K562 (cell line): ENCODE results near the gene VWA8. TPM values are rescaled to one million over a fixed set of nuclear protein-coding genes. Genes with fewer than 3 reads are reported as not detected.

Source experiments
- ATF7 ChIP-seq: fragments of 450-650 bp; IDR thresholded peaks from 2 replicates; pipeline ENCODE4 v1.7.1; 2014; ENCODE audit warnings: mild to moderate bottlenecking, moderate library complexity
- CREBBP ChIP-seq: IDR thresholded peaks from one replicate; pipeline ENCODE4 v1.6.1; 2012; ENCODE audit warnings: low read depth, mild to moderate bottlenecking, control low read depth, inconsistent platforms, low read length
- GABPB1 ChIP-seq: sonication (generic); formaldehyde crosslinking; IDR thresholded peaks from 2 replicates; pipeline ENCODE4 v1.8.0; 2022; ENCODE audit warnings: mild to moderate bottlenecking, missing genetic modification reagents
- polyA plus RNA-seq, 8 experiments: library from polyadenylated mRNA; depleted of rRNA in 4 of 8; stranded (reverse) in 5 of 8; unstranded in 3 of 8; fragments of >200 nt; fragmentation: Nextera tagmentation in 2 of 8; fragmentation: Illumina TruSeq in 1 of 8; extraction: Ambion mirVana in 2 of 8; extraction: Trizol in 1 of 8; gene quantifications; 2 replicates each; pipeline versions ENCODE4 v1.2.1 to v1.2.3, GENCODE V29; 2011 to 2014; ENCODE audit warnings: inconsistent platforms in 1 of 8, missing spikeins in 1 of 8
- total RNA-seq, 7 experiments: library from RNA; depleted of rRNA in 6 of 7; stranded (reverse); fragments of >200 nt in 6 of 7; fragmentation: Illumina TruSeq in 2 of 7; extraction: Trizol in 2 of 7; gene quantifications; 2 replicates each; pipeline versions ENCODE4 v1.2.1 to v1.2.3, GENCODE V29; 2011 to 2021; ENCODE audit warnings: low replicate concordance in 1 of 7
- TF ChIP-seq, protein P1 (sequence below), 2 experiments: fragments of 450-650 bp in 1 of 2; IDR thresholded peaks; 2 replicates each; pipeline ENCODE4 v1.6.1; 2011 to 2017; ENCODE audit warnings: low read depth in 2 of 2, antibody characterized with exemption in 1 of 2, borderline replicate concordance in 1 of 2, low read length in 1 of 2, mild to moderate bottlenecking in 1 of 2, mixed read lengths in 1 of 2; ENCODE audit not compliant: control insufficient read depth in 1 of 2
- TF ChIP-seq, protein P2 (sequence below): fragments of 450-650 bp; IDR thresholded peaks from 2 replicates; pipeline ENCODE4 v1.6.1; 2016; ENCODE audit warnings: low read depth

VWA8 gene
- total and polyA plus RNA-seq, 9 of the 15 experiments (the other 6 are each of a cell fraction or from before 2014, with no cell fraction given), result 2.1 to 18.5 (median 13.3) TPM

DNA sequence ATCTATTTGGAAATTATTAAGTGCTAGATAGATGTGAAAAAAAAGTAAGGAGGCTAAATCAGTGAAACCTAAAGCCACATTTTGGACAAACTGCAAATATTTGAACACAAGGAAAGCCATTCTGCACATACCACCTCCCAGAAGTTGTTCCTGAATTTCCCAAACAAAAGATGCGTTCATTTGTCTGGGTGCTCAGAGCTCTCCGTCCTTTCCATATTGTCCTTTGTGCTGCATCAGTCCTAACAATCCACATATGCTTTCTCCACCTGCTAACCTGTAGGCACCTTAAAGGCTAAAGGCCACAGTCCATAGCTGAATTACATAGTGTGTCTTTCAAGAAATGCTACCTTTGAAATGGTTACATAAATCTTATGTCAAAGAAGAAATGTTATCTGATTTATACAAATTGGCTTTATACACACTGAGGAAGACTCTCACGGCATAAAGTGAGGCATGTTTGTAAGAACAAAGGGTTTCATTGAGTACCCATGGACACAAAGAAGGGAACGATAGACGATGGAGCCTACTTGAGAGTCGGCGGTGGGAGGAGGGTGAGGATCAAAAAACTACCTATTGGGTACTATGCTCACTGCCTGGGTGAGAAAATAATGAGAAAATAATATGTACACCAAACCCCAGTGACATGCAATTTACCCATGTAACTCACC is 321.5 kb downstream of the VWA8 start (continued):
- TF ChIP-seq, protein P1, sequence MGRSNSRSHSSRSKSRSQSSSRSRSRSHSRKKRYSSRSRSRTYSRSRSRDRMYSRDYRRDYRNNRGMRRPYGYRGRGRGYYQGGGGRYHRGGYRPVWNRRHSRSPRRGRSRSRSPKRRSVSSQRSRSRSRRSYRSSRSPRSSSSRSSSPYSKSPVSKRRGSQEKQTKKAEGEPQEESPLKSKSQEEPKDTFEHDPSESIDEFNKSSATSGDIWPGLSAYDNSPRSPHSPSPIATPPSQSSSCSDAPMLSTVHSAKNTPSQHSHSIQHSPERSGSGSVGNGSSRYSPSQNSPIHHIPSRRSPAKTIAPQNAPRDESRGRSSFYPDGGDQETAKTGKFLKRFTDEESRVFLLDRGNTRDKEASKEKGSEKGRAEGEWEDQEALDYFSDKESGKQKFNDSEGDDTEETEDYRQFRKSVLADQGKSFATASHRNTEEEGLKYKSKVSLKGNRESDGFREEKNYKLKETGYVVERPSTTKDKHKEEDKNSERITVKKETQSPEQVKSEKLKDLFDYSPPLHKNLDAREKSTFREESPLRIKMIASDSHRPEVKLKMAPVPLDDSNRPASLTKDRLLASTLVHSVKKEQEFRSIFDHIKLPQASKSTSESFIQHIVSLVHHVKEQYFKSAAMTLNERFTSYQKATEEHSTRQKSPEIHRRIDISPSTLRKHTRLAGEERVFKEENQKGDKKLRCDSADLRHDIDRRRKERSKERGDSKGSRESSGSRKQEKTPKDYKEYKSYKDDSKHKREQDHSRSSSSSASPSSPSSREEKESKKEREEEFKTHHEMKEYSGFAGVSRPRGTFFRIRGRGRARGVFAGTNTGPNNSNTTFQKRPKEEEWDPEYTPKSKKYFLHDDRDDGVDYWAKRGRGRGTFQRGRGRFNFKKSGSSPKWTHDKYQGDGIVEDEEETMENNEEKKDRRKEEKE (IDR thresholded peaks at IDR 0.05; ENCODE audit: borderline replicate concordance in 1 of 2, control insufficient read depth in 1 of 2, low read depth in 2 of 2, low read length in 1 of 2), result no peak
- TF ChIP-seq ATF7, result no peak
- TF ChIP-seq GABPB1, result no peak
- no peak for TF ChIP-seq CREBBP
- TF ChIP-seq, protein P2, sequence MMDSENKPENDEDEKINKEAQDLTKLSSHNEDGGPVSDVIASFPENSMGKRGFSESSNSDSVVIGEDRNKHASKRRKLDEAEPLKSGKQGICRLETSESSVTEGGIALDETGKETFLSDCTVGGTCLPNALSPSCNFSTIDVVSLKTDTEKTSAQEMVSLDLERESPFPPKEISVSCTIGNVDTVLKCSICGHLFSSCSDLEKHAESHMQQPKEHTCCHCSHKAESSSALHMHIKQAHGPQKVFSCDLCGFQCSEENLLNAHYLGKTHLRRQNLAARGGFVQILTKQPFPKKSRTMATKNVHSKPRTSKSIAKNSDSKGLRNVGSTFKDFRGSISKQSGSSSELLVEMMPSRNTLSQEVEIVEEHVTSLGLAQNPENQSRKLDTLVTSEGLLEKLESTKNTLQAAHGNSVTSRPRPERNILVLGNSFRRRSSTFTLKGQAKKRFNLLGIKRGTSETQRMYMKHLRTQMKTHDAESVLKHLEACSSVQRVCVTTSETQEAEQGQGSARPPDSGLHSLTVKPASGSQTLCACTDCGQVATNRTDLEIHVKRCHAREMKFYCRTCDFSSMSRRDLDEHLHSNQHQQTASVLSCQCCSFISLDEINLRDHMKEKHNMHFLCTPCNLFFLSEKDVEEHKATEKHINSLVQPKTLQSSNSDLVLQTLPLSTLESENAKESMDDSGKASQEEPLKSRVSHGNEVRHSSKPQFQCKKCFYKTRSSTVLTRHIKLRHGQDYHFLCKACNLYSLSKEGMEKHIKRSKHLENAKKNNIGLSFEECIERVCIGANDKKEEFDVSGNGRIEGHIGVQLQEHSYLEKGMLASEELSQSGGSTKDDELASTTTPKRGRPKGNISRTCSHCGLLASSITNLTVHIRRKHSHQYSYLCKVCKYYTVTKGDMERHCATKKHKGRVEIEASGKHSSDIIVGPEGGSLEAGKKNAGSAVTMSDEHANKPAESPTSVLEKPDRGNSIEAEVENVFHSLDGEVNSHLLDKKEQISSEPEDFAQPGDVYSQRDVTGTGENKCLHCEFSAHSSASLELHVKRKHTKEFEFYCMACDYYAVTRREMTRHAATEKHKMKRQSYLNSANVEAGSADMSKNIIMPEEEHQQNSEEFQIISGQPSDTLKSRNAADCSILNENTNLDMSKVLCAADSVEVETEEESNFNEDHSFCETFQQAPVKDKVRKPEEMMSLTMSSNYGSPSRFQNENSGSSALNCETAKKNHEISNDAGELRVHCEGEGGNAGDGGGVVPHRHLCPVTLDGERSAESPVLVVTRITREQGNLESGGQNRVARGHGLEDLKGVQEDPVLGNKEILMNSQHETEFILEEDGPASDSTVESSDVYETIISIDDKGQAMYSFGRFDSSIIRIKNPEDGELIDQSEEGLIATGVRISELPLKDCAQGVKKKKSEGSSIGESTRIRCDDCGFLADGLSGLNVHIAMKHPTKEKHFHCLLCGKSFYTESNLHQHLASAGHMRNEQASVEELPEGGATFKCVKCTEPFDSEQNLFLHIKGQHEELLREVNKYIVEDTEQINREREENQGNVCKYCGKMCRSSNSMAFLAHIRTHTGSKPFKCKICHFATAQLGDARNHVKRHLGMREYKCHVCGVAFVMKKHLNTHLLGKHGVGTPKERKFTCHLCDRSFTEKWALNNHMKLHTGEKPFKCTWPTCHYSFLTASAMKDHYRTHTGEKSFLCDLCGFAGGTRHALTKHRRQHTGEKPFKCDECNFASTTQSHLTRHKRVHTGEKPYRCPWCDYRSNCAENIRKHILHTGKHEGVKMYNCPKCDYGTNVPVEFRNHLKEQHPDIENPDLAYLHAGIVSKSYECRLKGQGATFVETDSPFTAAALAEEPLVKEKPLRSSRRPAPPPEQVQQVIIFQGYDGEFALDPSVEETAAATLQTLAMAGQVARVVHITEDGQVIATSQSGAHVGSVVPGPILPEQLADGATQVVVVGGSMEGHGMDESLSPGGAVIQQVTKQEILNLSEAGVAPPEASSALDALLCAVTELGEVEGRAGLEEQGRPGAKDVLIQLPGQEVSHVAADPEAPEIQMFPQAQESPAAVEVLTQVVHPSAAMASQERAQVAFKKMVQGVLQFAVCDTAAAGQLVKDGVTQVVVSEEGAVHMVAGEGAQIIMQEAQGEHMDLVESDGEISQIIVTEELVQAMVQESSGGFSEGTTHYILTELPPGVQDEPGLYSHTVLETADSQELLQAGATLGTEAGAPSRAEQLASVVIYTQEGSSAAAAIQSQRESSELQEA, result no peak
